CD4-positive, alpha-beta T cell (primary cell): ENCODE results near the gene TAF6L. TPM values are rescaled to one million over a fixed set of nuclear protein-coding genes. Genes with fewer than 3 reads are reported as not detected.

Source experiments
- ATAC-seq: fragments of 200-7000 bp; cut with Tn5 transposase; one replicate; pipeline ENCODE4 v1.10.0; 2022; ENCODE audit warnings: mild to moderate bottlenecking; ENCODE audit not compliant: poor library complexity
- CTCF ChIA-PET: fragments of 350-600 bp; sonication (Branson Sonifier 250); formaldehyde crosslinking; loops from one replicate; lab custom pipeline; 2021; ENCODE audit warnings: antibody characterized with exemption, inconsistent platforms; lab: Charles Lee
- POLR2A ChIA-PET: fragments of 350-600 bp; sonication (Branson Sonifier 250); formaldehyde crosslinking; loops from one replicate; lab custom pipeline; 2021; ENCODE audit warnings: antibody characterized with exemption, inconsistent platforms; lab: Charles Lee
- DNase-seq, 14 experiments: peaks; one replicate each; pipeline ENCODE4 v3.0.0-alpha.2; 2013 to 2020; ENCODE audit warnings: mixed read lengths in 2 of 14
- H3K27ac ChIP-seq, 2 donors: one replicate each; pipeline versions ENCODE4 v1.5.1 to v1.7.0; 2013; ENCODE audit warnings: low read length in 2 of 2, low read depth in 1 of 2, mild to moderate bottlenecking in 1 of 2
- H3K27me3 ChIP-seq, 2 experiments: 1 replicate in 1 of 2; 2 replicates in 1 of 2; pipeline versions ENCODE4 v1.6.1 to v1.7.0; 2013; ENCODE audit warnings: low read length in 2 of 2, control low read depth in 1 of 2, mild to moderate bottlenecking in 1 of 2, moderate library complexity in 1 of 2; ENCODE audit not compliant: insufficient read depth in 2 of 2, control insufficient read depth in 1 of 2
- H3K36me3 ChIP-seq: one replicate; pipeline ENCODE4 v1.6.1; 2013; ENCODE audit warnings: low read length, control low read depth; ENCODE audit not compliant: insufficient read depth
- H3K4me1 ChIP-seq: one replicate; pipeline ENCODE4 v1.6.1; 2013; ENCODE audit warnings: low read length, control low read depth; ENCODE audit not compliant: insufficient read depth
- H3K4me3 ChIP-seq: one replicate; pipeline ENCODE4 v1.5.1; 2013; ENCODE audit warnings: mild to moderate bottlenecking, low read length, moderate library complexity
- H3K9me3 ChIP-seq, 2 experiments: 1 replicate in 1 of 2; 2 replicates in 1 of 2; pipeline versions ENCODE4 v1.6.1 to v1.7.0; 2013; ENCODE audit warnings: low read length in 2 of 2, mild to moderate bottlenecking in 2 of 2, control low read depth in 1 of 2, moderate library complexity in 1 of 2; ENCODE audit not compliant: control insufficient read depth in 1 of 2, insufficient read depth in 1 of 2
- H3K27ac Mint-ChIP-seq: one replicate; pipeline ENCODE4 v1.8.0; 2020; ENCODE audit warnings: mixed read lengths
- H3K27me3 Mint-ChIP-seq: one replicate; pipeline ENCODE4 v1.8.0; 2021; ENCODE audit warnings: mixed read lengths
- H3K36me3 Mint-ChIP-seq: one replicate; pipeline ENCODE4 v1.8.0; 2021; ENCODE audit warnings: low read depth, mixed read lengths
- H3K4me1 Mint-ChIP-seq: one replicate; pipeline ENCODE4 v1.8.0; 2021; ENCODE audit warnings: low read depth, mixed read lengths
- H3K4me3 Mint-ChIP-seq: one replicate; pipeline ENCODE4 v1.8.0; 2020; ENCODE audit warnings: mild to moderate bottlenecking, mixed read lengths
- H3K9me3 Mint-ChIP-seq: one replicate; pipeline ENCODE4 v1.8.0; 2020; ENCODE audit warnings: mixed read lengths
- CTCF ChIP-seq: fragments of 200-600 bp; IDR thresholded peaks from one replicate; pipeline ENCODE4 v1.8.0; 2022; ENCODE audit warnings: antibody characterized with exemption, mild to moderate bottlenecking
- intact Hi-C, 2 experiments: fragments of 100-400 bp; cut with DNase I in 1 of 2; cut with micrococcal nuclease in 1 of 2; formaldehyde crosslinking; loops; one replicate each; pipeline versions ENCODE4 v1.15.1 to v1.9.0; 2023 to 2025; cut with DNase I, micrococcal nuclease
- total RNA-seq, 174 experiments: library from RNA in 2 of 174; stranded (reverse) in 2 of 174; gene quantifications; one replicate each; pipeline ENCODE4 v1.2.3 and lab custom pipeline; 2021 to 2026

Gene TAF6L
- total RNA-seq, 2 experiments from 2014 or later = 11.5 to 11.8 TPM

GRCh38 chr11:62752177-62752785 lies 18.9 kb upstream of the TAF6L start:
- Mint-ChIP-seq H3K4me1 (peaks cover 37% of the 10 kb centered on the region), H3K36me3 (peaks cover 22% of the 10 kb centered on the region), H3K9me3 (no peaks in the 10 kb centered on the region), H3K27me3 (no peaks in the 10 kb centered on the region), H3K4me3 (peak overlapping the region; percentile 63), H3K27ac (no peak overlapping the region)
- TF ChIP-seq CTCF = no peak
- intact Hi-C loops = loop anchor here in 1 of 2 experiments (5.0 kb wide), 2 partner anchors 35 to 90 kb away; partner anchors contain the start of gene TMEM179B
- no peak for DNase-seq
- H3K27me3 ChIP-seq = no peaks in the 10 kb centered on the region
- peaks cover 41% of the 10 kb centered on the region for H3K4me1 ChIP-seq
- H3K36me3 ChIP-seq = peaks cover 25% of the 10 kb centered on the region
- ChIA-PET POLR2A (interaction anchor here (2.2 to 5.6 kb wide), 11 partner anchors 9 to 153 kb away, joined by 8 to 228 read pairs (median 37); partner anchors contain the start of genes C11orf98, CSKMT, HNRNPUL2 and POLR2G), CTCF (interaction anchor here (0.5 kb wide), 1 partner anchor 129 kb away, joined by 3 read pairs; no protein-coding TSS in a partner anchor)
- no peak overlapping the region for H3K4me3 ChIP-seq
- no peaks in the 10 kb centered on the region for H3K9me3 ChIP-seq
- ATAC-seq = no peak
- H3K27ac ChIP-seq = no peak overlapping the region

DNA sequence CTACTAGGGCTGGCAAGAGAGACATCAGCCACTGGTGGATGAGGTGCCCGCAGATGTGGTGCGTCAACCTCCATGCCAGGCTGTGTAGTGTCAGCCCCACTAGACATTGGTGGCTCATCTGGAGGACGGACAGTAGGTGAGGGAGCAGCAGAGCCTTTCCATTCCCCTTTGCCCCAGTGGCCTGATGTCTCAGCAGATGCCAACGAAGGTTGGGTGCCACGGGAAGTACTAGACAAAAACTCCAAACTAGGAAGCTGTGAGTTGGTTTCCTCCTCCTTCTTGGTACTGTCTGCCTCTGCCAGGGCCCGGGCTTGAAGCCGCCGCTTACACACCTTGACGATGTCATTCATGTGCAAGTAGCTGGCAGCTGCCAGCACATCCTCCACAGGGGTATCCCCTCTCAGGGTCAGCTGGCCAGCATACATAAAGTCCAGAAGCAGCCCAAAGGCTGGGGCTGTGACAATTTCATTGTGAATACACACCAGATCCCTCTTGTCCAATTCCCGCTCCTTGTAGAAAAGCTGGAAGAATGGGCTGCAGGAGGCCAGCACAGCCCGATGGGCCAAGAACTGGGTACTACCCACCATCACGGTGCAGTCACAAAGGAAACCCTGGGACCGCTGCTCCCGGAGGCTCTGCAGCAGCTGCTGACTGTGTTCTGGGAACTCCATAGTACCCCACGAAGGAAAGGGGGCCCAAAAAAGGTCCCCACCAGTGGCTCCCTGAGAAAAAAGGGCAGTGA lies 18.0 kb upstream of the TAF6L start:
- peak in 1 of 14 experiments; percentile 38 for DNase-seq
- peak overlapping the region; percentile 80 for H3K4me3 ChIP-seq

More for the DNA sequence above, 18.0 kb upstream of the TAF6L start:
- TF ChIP-seq CTCF = no peak
- Mint-ChIP-seq H3K36me3 (peaks cover 22% of the 10 kb centered on the region), H3K4me1 (peaks cover 37% of the 10 kb centered on the region), H3K4me3 (peak overlapping the region; percentile 93), H3K27me3 (no peaks in the 10 kb centered on the region), H3K27ac (peak overlapping the region; percentile 89), H3K9me3 (no peaks in the 10 kb centered on the region)
- Histone ChIP-seq H3K9me3 (no peaks in the 10 kb centered on the region), H3K36me3 (peaks cover 25% of the 10 kb centered on the region), H3K4me1 (peaks cover 41% of the 10 kb centered on the region), H3K27me3 (no peaks in the 10 kb centered on the region), H3K27ac (peak overlapping the region; percentile 84 to 88)
- ChIA-PET CTCF (interaction anchor here (0.9 to 3.8 kb wide), 6 partner anchors 9 to 128 kb away, joined by 3 to 42 read pairs (median 7); partner anchors contain the start of genes HNRNPUL2, SLC3A2, TAF6L and TMEM179B), POLR2A (interaction anchor here (0.8 to 5.6 kb wide), 42 partner anchors 8 to 1564 kb away, joined by 3 to 228 read pairs (median 6); partner anchors contain the start of genes B3GAT3, C11orf98, CSKMT and EEF1G)
- intact Hi-C loops = loop anchor here (1.0 to 5.0 kb wide), 4 partner anchors 8 to 89 kb away; partner anchors contain the start of genes POLR2G (in 1 of the 2), TMEM179B (in 1 of the 2) and TTC9C (in 1 of the 2)
- ATAC-seq = no peak
